Brain microvascular endothelial cell (primary cell): ENCODE results near the gene CCNYL1.
A peak's percentile ranks its signal among the peaks of the same experiment; 100 is the strongest.
"Not testable (repeated sequence)": the region's sequence is repeated elsewhere in the genome, so short reads cannot be mapped to it uniquely, and the experiment has no call there.

Experiments used
- DNase-seq: peaks from one replicate; pipeline ENCODE4 v3.0.0-alpha.2; 2020
- H3K27ac ChIP-seq: fragments of 250-450 bp; sonication (Bioruptor Pico); 2 replicates; pipeline ENCODE4 v1.5.1; 2020; ENCODE audit warnings: mild to moderate bottlenecking, moderate library complexity
- H3K27me3 ChIP-seq: fragments of 250-450 bp; sonication (Bioruptor Pico); replicated peaks from 2 replicates; pipeline ENCODE4 v1.5.1; 2020; ENCODE audit warnings: mild to moderate bottlenecking
- H3K36me3 ChIP-seq: fragments of 250-450 bp; sonication (Bioruptor Pico); replicated peaks from 2 replicates; pipeline ENCODE4 v1.5.1; 2020; ENCODE audit warnings: mild to moderate bottlenecking
- H3K4me3 ChIP-seq: 2 replicates; pipeline ENCODE4 v1.5.1; 2011; ENCODE audit warnings: low read depth, mild to moderate bottlenecking, control low read depth, low read length, moderate library complexity
- CTCF ChIP-seq: IDR thresholded peaks from 2 replicates; pipeline ENCODE4 v1.5.1; 2011; ENCODE audit warnings: low read depth, mild to moderate bottlenecking, moderate library complexity, low read length, control low read depth, inconsistent platforms; ENCODE audit errors: missing control alignments
- in situ Hi-C: cut with HindIII; loops from 2 replicates; pipeline ENCODE4 v1.10.0; 2017; ENCODE audit warnings: low sequenced_read_pairs, low pct_ligation_motif_present

The CCNYL1 gene

GRCh38 chr2:207734264-207734635 lies 22.8 kb downstream of the CCNYL1 start:
- in situ Hi-C loops: loop anchor here (25.0 kb wide), 1 partner anchor 328 kb away; no protein-coding TSS in a partner anchor
- peak; percentile 48 for DNase-seq
- H3K27ac ChIP-seq: no peak overlapping the region

GRCh38 chr2:207734636-207735512 lies 23.4 kb downstream of the CCNYL1 start:
- in situ Hi-C loops: loop anchor here (25.0 kb wide), 1 partner anchor 327 kb away; no protein-coding TSS in a partner anchor
- no peak for DNase-seq
- no peaks in the 10 kb centered on the region for H3K27me3 ChIP-seq
- H3K27ac ChIP-seq: no peak overlapping the region
- peaks cover 11% of the 10 kb centered on the region for H3K36me3 ChIP-seq
- H3K4me3 ChIP-seq: no peak overlapping the region
- no peak for TF ChIP-seq CTCF

More at GRCh38 chr2:207734264-207734635, 22.8 kb downstream of the CCNYL1 start:
- TF ChIP-seq CTCF: peak; percentile 66
- Histone ChIP-seq H3K36me3 (peaks cover 12% of the 10 kb centered on the region), H3K27me3 (no peaks in the 10 kb centered on the region), H3K4me3 (no peak overlapping the region)

GRCh38 chr2:207735513-207735859 lies 24.0 kb downstream of the CCNYL1 start:
- not testable (repeated sequence) for H3K27me3 ChIP-seq
- in situ Hi-C loops: loop anchor here (25.0 kb wide), 1 partner anchor 327 kb away; no protein-coding TSS in a partner anchor

GRCh38 chr2:207743514-207743913 lies 32.1 kb downstream of the CCNYL1 start:
- in situ Hi-C loops: loop anchor here (25.0 kb wide), 1 partner anchor 319 kb away; no protein-coding TSS in a partner anchor
- DNase-seq: no peak
- H3K36me3 ChIP-seq: peaks cover 23% of the 10 kb centered on the region
- H3K27ac ChIP-seq: no peak overlapping the region
- H3K27me3 ChIP-seq: no peaks in the 10 kb centered on the region
- no peak for TF ChIP-seq CTCF
- H3K4me3 ChIP-seq: no peak overlapping the region

More at GRCh38 chr2:207735513-207735859, 24.0 kb downstream of the CCNYL1 start:
- H3K36me3 ChIP-seq, DNase-seq, H3K4me3 ChIP-seq, H3K27ac ChIP-seq: not testable (repeated sequence)

GRCh38 chr2:207744050-207744449 lies 32.6 kb downstream of the CCNYL1 start:
- peaks cover 25% of the 10 kb centered on the region for H3K36me3 ChIP-seq
- no peak overlapping the region for H3K4me3 ChIP-seq
- no peak for DNase-seq
- in situ Hi-C loops: loop anchor here (25.0 kb wide), 1 partner anchor 318 kb away; no protein-coding TSS in a partner anchor
- no peak overlapping the region for H3K27ac ChIP-seq
- no peak for TF ChIP-seq CTCF
- no peaks in the 10 kb centered on the region for H3K27me3 ChIP-seq

- Histone ChIP-seq H3K27ac (no peak overlapping the region), H3K4me3 (no peak overlapping the region), H3K36me3 (peaks cover 25% of the 10 kb centered on the region), H3K27me3 (no peaks in the 10 kb centered on the region)
- no peak for DNase-seq
- in situ Hi-C loops: loop anchor here (25.0 kb wide), 1 partner anchor 318 kb away; no protein-coding TSS in a partner anchor
- TF ChIP-seq CTCF: no peak
Observed at GRCh38 chr2:207744451-207744850, 33.0 kb downstream of the CCNYL1 start.
